HG03432 (cell line): ENCODE data around the gene ESPN.
A peak's percentile ranks its signal among the peaks of the same experiment; 100 is the strongest.
"Not testable (repeated sequence)": the region's sequence is repeated elsewhere in the genome, so short reads cannot be mapped to it uniquely, and the experiment has no call there.

ENCODE experiments used
- ATAC-seq: cut with Tn5 transposase; IDR thresholded peaks from one replicate; pipeline ENCODE4 v1.9.1; 2021; ENCODE audit warnings: mild to moderate bottlenecking, moderate library complexity; ENCODE audit not compliant: unreplicated experiment

ESPN gene

DNA sequence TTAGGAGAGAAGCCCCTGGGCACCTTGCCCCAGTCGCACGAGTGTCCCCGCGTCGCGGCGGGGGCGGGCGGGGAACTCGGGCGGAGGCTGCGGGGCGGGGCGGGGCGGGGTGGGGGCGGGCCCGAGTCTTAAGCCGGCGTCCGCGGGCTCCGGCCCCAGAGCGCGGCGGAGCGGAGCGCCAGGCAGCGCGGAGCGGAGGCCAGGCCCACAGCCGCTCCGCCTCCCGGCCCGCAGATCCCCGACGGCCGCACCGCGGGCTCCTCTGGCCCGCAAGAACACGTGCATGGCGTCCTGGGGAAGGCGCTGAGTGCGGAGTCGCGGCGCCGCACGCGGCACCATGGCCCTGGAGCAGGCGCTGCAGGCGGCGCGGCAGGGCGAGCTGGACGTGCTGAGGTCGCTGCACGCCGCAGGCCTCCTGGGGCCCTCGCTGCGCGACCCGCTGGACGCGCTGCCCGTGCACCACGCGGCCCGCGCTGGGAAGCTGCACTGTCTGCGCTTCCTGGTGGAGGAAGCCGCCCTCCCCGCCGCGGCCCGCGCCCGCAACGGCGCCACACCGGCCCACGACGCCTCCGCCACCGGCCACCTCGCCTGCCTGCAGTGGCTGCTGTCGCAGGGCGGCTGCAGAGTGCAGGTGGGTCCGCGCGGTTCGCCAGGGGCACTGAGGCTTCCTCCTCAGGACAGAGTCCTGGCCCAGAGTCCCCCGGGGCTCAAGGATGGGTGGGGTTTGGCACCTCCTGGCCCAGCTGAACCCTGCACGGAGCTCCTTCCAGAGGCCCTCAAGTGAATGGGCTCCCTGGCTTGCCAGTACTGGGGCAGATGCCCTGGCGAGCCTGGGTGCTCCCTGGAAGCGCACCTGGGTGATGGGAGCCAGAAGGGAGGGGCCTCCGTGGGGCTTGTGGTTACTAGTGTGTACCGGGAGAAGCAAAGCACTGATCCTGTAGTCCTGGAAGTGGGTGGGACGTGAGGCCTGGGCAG is at the start of gene ESPN:
Gene ESPN, plus strand, starts transcription at position 158 of the 975 bp plus-strand sequence. Its CDS starts 180 bp downstream, at position 338.
- ATAC-seq, result no peak

GRCh38 chr1:6378096-6378746 is 46.4 kb upstream of the ESPN start:
- no peak for ATAC-seq

GRCh38 chr1:6380037-6380436 is 44.5 kb upstream of the ESPN start:
- ATAC-seq, result no peak

DNA sequence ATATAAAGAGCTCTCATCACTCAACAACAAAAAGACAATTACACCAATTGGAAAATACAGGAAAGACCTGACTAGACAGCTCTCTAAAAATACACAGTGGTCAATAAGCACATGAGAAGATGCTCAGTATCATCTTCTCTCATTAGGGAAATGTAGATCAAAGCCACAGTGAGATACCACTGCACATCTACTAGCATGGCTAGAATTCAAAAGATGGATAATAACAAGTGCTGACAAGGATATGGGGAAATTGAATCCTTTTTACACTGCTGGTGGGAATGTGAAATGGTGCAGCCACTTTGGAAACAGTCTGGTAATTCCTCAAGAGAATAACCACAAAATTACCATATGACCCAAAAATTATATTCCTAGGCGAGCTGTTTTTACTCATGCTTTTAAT is 40.4 kb upstream of the ESPN start:
- no peak for ATAC-seq

- no peak for ATAC-seq
Measured at GRCh38 chr1:6384962-6385361, 39.6 kb upstream of the ESPN start.

DNA sequence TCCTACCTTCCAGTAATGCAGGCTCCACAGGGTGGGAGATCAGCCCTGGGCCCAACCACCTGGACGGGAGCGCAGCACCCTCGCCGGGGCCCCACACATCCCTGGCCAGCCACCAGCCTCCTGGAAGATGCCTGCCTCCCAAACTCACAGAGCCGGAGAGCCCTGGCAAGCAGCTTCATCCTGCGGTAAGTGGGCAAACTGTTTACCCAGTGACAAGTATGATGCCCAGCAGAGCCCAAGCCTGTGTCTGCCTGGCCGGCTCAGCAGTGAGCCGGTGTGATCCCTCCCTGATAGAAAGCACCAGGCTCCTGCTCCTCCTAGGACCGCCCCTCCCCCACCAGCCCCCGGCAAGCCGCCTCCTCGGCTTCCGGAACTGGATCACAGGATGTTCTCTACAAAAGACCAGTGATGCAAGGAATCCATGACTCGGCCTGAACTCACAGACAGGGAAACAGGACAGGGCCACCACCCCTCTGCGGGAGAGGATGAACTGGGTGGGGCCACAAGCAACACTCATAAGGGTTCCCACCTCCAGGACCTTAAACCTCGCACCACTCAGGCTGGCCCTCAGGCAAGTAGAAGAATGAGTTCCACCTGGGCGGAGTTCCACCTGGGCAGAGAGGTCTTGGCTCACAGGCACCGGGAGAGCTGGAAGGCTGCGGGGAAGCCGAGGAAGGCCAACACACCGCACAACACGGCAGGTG is 38.9 kb upstream of the ESPN start:
- ATAC-seq, result no peak

DNA sequence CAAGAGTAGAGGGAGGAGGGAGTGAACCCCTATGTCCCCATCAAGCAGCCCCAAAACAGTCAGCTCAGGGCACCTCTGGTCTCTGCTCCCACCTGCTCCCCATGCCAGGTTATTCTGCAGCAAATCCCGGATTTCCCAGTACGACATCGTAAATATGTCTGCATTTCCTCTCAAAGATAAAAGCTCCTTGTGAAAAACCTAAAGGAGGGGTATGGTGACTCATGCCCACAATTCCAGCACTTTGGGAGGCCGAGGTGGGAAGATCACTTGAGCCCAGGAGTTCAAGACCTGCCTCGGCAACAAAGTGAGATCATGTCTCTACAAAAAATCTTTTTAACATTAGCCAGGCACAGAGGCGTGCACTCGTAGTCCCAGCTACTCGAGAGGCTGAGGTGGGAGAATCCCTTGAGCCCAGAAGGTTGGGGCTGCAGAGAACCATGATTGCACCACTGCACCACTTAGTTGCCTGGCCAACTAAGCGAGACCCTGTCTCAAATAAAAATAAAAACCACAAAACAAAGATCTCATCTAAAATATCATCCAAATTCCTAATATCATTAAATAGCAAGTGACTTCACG is 38.1 kb upstream of the ESPN start:
- ATAC-seq, result no peak

- ATAC-seq, result no peak
Measured at GRCh38 chr1:6389971-6390370, 34.6 kb upstream of the ESPN start.

DNA sequence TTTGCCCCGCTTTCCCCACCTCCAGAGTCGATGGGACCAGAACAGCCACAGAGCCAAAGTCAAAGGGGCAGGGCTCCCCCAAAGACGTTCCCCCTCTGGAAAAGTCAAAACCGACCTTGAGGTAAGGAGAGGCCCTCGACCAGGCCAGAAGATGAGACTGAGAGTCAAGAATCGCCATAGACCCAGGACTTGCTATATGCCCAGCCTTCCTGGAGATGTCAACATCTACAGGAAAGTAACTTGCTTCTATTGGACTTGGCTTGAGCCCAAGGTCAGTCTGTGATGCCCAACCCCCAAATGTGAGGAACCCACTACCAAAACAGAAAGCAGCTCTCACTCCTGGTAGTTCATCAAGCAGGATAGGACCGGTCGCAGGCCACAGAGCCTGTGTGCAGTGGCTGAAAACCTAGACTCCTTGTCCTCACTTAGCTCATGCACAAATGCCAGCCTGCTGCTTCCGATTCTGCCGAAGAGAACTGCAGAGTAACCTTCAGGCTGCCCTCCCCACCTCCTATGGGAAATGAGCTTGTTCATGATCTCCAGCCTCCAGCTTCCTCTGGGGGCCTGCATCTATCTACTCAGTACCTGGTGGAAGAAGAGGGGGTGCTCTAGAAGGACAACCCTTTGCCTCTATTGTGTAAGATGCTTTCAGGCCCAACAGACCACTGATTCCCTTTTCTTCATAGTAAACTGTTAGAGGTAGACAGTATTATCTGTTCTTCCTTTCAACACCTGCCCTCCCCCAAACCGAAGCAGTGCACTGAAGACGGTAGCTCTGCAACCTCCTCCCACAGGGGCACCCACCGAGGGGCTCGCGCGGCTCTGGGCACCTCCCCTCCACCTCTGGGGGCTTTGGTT is 32.4 kb upstream of the ESPN start:
- no peak for ATAC-seq

DNA sequence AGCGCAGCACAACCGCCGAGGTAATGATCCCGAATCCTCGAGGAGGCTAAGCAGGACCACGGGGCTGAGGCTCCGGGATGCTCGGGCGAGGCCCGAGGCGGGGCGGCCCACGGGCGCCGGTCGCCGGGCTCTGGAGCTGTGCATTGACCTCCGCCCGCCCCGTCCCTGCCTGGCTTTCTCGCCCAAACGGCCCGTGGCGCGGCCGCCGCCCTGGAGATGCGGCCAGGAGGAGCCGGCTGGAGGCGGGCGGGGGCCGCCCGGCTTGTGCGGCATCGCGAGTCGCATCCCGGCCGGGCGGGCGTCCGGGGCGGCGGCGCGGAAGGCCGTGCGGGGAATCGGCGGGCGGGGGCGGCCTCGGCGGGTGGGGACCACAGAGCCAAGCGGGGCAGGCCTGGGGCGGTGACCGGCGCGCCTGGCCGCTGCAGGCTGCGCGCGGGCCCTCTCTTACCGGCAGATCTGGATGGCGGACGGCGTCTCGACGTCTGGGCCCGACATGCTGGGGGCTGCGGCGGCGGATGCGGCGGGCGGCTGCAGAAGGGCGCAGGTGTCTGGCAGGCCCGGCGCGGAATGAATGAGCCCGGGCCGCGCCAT is 31.7 kb upstream of the ESPN start:
- peak; percentile 12 for ATAC-seq

DNA sequence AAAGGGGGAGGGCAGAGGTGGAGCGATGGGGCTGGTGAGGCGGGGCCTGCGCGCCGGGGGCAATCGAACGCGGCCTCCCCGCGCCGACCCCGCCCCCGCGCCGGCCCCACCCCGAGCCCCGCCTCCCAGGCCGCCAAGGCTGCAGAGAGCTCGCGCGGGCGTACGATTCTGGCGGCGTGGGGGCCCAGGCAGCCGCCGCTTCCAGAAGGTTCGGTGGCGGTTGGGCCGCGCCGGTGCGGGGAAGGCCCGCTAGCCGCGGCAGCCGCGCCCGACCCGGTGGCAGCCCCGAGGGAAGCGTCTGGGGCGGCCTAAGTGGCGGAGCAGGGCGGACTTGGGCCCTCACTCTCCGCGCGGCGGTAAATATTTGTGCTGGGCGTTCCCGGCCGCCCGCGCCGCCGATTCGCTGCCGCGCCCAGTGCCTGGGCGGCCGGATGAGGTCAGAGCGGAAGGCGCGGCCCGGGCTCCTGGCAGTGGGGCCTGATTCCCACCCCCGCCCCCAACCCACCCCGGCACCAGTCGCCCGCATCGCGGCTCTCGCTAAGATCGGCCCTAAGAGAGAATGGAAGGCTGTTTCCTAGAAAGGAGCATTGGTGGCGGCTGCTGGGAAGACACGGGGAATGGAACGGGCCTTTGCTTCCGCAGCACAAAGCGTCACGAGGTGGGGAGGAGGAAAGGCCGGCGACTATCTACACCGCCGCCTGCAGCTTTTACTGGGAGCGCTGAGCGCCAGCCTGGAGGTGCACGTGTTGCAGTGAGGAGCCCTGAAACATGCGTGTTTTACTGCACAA is 31.0 kb upstream of the ESPN start, which contains the start of gene ACOT7:
Gene ACOT7, minus strand, starts transcription at position 368 of the 788 bp plus-strand sequence. CDS start 368 bp downstream, outside the sequence.
- peak; percentile 80 for ATAC-seq

DNA sequence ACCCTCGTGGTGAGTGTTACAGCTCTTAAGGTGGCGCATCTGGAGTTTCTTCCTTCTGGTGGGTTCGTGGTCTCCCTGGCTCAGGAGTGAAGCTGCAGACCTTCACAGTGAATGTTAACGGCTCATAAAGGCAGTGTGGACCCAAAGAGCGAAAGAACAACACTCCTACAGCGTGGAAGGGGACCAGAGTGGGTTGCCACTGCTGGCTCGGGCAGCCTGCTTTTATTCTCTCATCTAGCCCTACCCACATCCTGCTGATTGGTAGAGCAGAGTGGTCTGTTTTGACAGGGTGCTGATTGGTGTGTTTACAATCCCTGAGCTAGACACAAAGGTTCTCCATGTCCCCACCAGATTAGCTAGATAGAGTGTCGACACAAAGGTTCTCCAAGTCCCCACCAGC is 29.4 kb upstream of the ESPN start:
- not testable (repeated sequence) for ATAC-seq

DNA sequence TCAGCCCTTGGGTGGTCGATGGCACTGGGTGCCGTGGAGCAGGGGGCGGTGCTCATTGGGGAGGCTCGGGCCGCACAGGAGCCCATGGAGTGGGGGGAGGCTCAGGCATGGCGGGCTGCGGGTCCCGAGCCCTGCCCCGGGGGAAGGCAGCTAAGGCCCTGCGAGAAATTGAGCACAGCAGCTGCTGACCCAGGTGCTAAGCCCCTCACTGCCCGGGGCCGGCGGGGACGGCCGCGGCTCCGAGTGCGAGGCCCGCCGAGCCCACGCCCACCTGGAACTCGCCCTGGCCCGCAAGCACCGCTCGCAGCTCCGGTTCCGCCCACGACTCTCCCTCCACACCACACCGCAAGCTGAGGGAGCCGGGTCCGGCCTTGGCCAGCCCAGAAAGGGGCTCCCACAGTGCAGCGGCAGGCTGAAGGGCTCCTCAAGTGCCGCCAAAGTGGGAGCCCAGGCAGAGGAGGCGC is 28.8 kb upstream of the ESPN start:
- not testable (repeated sequence) for ATAC-seq

DNA sequence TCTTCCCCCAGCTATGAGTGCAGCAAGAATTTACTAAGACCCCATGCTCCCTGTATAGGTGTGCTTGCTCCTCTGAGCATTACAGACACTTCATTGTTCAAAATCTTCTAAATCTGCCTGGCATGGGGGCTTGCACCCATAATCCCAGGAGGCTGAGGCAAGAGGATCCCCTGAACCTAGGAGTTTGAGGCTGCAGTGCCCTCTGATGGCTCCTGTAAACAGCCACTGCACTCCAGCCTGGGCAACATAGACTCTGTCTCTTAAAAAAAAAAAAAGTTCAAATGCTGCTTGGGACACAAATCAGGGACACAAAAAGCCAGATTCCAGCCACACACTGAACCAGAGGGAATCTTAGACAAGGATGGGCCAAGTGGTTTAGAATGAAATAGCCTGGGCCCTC is 27.6 kb upstream of the ESPN start:
- ATAC-seq, result no peak

DNA sequence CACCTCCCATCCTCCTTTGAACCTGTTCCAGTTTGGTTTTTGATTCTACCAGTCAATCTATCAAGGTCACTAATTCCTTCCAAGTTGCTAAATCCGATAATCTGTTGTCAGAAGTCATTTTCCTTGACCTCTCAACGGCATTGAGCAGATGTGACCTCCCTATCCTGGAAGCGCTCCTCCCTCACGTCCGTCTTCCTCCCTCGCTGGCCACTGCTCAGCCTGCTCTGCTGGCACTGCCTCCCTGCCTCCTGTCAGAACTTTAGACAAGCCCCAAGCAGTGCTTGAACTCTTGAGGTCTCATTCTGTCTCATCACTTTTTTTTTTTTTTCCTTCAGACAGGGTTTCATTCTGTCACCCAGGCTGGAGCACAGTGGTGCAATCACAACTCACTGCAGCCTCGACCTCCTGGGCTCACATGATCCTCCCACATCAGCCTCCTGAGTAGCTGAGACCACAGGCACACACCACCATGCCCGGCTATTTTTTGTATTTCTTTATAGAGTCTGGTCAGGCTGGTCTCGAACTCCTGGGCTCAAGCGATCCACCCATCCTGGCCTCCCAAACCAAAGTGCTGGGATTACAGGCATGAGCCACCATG is 26.6 kb upstream of the ESPN start:
- no peak for ATAC-seq

GRCh38 chr1:6399294-6399693 is 25.3 kb upstream of the ESPN start:
- ATAC-seq, result no peak

- no peak for ATAC-seq
Measured at GRCh38 chr1:6401673-6402072, 22.9 kb upstream of the ESPN start.

- ATAC-seq, result no peak
Measured at GRCh38 chr1:6408023-6408422, 16.6 kb upstream of the ESPN start.
